ENCODE results near the gene GNGT2. TPM values are rescaled to one million over a fixed set of nuclear protein-coding genes. Genes with fewer than 3 reads are reported as not detected.

Gene GNGT2
- polyA plus RNA-seq, 3 donors: 16.0 to 25.1 (median 16.7) TPM

DNA sequence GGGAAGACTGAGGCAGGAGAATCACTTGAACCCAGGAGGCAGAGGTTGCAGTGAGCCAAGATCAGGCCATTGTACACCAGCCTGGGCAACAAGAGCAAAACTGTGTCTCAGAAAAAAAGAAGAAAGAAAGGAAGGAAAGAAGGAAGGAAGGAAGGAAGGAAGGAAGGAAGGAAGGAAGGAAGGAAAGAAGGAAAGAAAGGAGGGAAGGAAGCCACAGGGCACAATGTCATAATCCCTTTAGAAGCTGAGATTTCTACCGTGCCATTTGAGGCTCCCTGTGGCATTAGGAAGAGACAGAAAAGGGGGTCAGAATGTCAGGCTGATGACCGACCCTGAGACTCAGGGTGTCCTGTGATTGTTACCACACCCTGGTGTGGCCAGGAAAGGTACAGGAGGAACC, 6.6 kb downstream of the GNGT2 start:
- H3K4me3 Mint-ChIP-seq: no peak overlapping the region
- Histone ChIP-seq H3K4me2 (replicated peaks; ENCODE audit: extremely low read depth, low read length, poor library complexity, severe bottlenecking) (no peak overlapping the region), H3K4me1 (ENCODE audit: control insufficient read depth in 1 of 2, insufficient read depth in 2 of 2, low read length in 2 of 2) (peaks cover 15% of the 10 kb centered on the region in 2 donors), H4K20me1 (ENCODE audit: insufficient read depth, low read length) (no peaks in the 10 kb centered on the region), H3K27me3 (ENCODE audit: control insufficient read depth in 2 of 2, insufficient read depth in 2 of 2, low read length in 2 of 2) (no peaks in the 10 kb centered on the region), H3K4me3 (replicated peaks in 1 of 3; ENCODE audit: low read depth in 2 of 3, low read length in 3 of 3) (no peak overlapping the region), H3K9ac (ENCODE audit: insufficient read depth, low read length, poor library complexity, severe bottlenecking) (no peak overlapping the region), H2AFZ (ENCODE audit: insufficient read depth, low read depth, low read length, poor library complexity, severe bottlenecking) (no peak overlapping the region), H3K36me3 (replicated peaks in 1 of 2; ENCODE audit: control insufficient read depth in 1 of 2, insufficient read depth in 2 of 2, low read length in 2 of 2) (no peaks in the 10 kb centered on the region), H3K9me3 (replicated peaks in 1 of 2; ENCODE audit: control insufficient read depth in 1 of 2, insufficient read depth in 1 of 2, low read length in 2 of 2) (no peaks in the 10 kb centered on the region), H3K27ac (ENCODE audit: low read depth in 1 of 2, low read length in 2 of 2) (no peak overlapping the region), H3K79me2 (ENCODE audit: insufficient read depth, low read length) (no peaks in the 10 kb centered on the region)
- peak overlapping the region in 2 of 7 donors; percentile 38 to 58 for H3K27ac Mint-ChIP-seq
- intact Hi-C loops (cut with micrococcal nuclease): no loop called here
- TF ChIP-seq, protein P1, sequence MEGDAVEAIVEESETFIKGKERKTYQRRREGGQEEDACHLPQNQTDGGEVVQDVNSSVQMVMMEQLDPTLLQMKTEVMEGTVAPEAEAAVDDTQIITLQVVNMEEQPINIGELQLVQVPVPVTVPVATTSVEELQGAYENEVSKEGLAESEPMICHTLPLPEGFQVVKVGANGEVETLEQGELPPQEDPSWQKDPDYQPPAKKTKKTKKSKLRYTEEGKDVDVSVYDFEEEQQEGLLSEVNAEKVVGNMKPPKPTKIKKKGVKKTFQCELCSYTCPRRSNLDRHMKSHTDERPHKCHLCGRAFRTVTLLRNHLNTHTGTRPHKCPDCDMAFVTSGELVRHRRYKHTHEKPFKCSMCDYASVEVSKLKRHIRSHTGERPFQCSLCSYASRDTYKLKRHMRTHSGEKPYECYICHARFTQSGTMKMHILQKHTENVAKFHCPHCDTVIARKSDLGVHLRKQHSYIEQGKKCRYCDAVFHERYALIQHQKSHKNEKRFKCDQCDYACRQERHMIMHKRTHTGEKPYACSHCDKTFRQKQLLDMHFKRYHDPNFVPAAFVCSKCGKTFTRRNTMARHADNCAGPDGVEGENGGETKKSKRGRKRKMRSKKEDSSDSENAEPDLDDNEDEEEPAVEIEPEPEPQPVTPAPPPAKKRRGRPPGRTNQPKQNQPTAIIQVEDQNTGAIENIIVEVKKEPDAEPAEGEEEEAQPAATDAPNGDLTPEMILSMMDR (IDR thresholded peaks at IDR 0.05): no peak
- WGBS (ENCODE audit: insufficient coverage): 54% methylated on average over 2 of the region's 2 CpGs
- H3K4me1 Mint-ChIP-seq: peaks cover 34% of the 10 kb centered on the region
- peaks cover 0 to 3% of the 10 kb centered on the region in 2 donors for H3K36me3 Mint-ChIP-seq
- peaks cover 2 to 10% (median 5%) of the 10 kb centered on the region in 3 donors for H3K27me3 Mint-ChIP-seq (ENCODE audit: low read depth in 3 of 3)
- peaks cover 0 to 1% (median 0%) of the 10 kb centered on the region in 7 donors for H3K9me3 Mint-ChIP-seq
- DNase-seq: no peak

DNA sequence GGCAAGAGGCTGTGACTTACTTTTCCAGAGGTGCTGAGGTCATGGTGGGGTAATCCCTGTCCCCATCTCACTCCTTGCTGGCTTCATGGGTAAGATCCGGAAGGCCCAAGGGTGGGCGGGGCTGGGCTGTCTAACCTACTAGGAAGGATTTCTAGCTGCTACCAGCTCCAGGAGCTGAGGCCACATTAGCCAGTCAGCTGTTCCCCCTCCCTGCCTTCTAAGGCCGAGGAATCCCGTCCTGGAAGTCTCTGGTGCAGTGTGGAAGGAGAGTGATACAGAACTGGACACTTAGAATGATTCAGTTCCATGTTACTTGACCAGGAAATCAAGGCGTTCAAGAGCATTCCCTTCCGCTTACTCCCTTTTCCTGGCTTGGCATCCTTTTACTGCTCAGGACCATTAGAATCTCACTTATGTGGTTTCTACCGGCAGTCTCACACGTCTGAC, 8.9 kb downstream of the GNGT2 start:
- no peak overlapping the region for H3K9ac ChIP-seq (ENCODE audit: insufficient read depth, low read length, poor library complexity, severe bottlenecking)
- WGBS (ENCODE audit: insufficient coverage): 93% methylated on average over 6 of the region's 8 CpGs
- no peaks in the 10 kb centered on the region for H3K9me3 ChIP-seq (replicated peaks in 1 of 2; ENCODE audit: control insufficient read depth in 1 of 2, insufficient read depth in 1 of 2, low read length in 2 of 2)
- no peaks in the 10 kb centered on the region for H3K79me2 ChIP-seq (ENCODE audit: insufficient read depth, low read length)
- no peaks in the 10 kb centered on the region for H3K36me3 ChIP-seq (replicated peaks in 1 of 2; ENCODE audit: control insufficient read depth in 1 of 2, insufficient read depth in 2 of 2, low read length in 2 of 2)
- H3K27me3 ChIP-seq (ENCODE audit: control insufficient read depth in 2 of 2, insufficient read depth in 2 of 2, low read length in 2 of 2): no peaks in the 10 kb centered on the region
- Mint-ChIP-seq H3K27me3 (ENCODE audit: low read depth in 3 of 3) (peaks cover 2 to 10% (median 5%) of the 10 kb centered on the region in 3 donors), H3K9me3 (peaks cover 0 to 1% (median 0%) of the 10 kb centered on the region in 7 donors), H3K4me3 (no peak overlapping the region), H3K27ac (no peak overlapping the region), H3K4me1 (peaks cover 28% of the 10 kb centered on the region), H3K36me3 (peaks cover 0 to 5% of the 10 kb centered on the region in 2 donors)
- no peak overlapping the region for H2AFZ ChIP-seq (ENCODE audit: insufficient read depth, low read depth, low read length, poor library complexity, severe bottlenecking)
- no peak overlapping the region for H3K27ac ChIP-seq (ENCODE audit: low read depth in 1 of 2, low read length in 2 of 2)
- H3K4me2 ChIP-seq (replicated peaks; ENCODE audit: extremely low read depth, low read length, poor library complexity, severe bottlenecking): no peak overlapping the region
- H3K4me1 ChIP-seq (ENCODE audit: control insufficient read depth in 1 of 2, insufficient read depth in 2 of 2, low read length in 2 of 2): peaks cover 9 to 13% of the 10 kb centered on the region in 2 donors
- TF ChIP-seq, protein P1 (IDR thresholded peaks at IDR 0.05): no peak
- no peaks in the 10 kb centered on the region for H4K20me1 ChIP-seq (ENCODE audit: insufficient read depth, low read length)
- intact Hi-C loops (cut with micrococcal nuclease): no loop called here
- H3K4me3 ChIP-seq (replicated peaks in 1 of 3; ENCODE audit: low read depth in 2 of 3, low read length in 3 of 3): no peak overlapping the region
- no peak for DNase-seq
